GF-D8 (cell line): ENCODE data around the gene DLG2.
"Not testable (repeated sequence)": the region's sequence is repeated elsewhere in the genome, so short reads cannot be mapped to it uniquely, and the experiment has no call there.

Experiments
- DNase-seq: peaks from one replicate; lab custom pipeline; 2025; lab: John Stamatoyannopoulos, UW

DLG2 gene

DNA sequence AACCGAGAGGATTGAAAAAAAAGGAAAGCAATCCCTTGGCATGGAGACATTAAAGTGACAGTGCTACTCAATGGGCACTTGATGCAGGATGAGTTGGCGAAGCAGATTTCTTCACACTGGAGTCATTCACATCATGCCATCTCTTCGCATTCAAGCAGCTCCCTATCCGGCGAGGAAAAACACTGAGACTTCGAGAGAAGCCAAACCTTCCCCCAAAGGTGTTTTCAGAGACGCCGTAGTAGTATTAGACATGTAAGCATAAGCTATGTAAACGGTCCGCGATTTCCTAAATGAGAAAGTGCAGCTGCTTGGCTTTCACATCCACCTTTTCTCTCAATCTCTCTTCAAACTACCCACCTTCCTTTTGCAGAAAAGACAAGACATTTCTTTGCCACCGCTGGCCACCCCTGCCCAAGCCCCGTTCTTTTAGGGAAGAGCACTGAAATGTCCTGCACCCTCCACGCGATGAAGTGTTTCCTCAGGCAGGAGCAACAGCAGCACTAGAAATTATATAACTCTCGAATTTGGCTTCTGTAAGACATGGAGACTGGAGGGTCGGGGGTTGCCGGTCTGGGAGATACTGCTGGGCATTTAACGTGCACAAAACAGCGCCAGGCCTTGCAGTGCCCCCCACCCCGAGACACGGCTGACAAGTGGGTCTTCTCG, at the start of gene DLG2:
DLG2 (minus strand) TSS at position 13 of the 666 bp plus-strand sequence.
- no peak for DNase-seq

DNA sequence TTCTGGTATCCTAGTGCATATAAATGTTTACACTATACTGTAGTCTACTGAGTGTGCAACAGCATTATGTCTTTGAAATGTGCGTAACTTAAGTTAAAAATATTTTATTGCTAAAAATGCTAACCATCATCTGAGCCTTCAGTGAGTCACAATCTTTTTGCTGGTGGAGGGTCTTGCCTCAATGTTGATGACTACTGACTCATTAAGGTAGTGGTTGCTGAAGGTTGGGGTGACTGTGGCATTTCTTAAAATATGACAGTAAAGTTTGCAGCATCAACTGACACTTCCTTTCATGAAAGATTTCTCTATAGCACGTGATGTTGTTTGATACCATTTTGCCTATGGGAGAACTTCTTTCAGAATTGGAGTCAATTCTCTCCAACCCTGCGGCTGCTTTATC, 46.2 kb upstream of the DLG2 start:
- DNase-seq, result no peak

DNA sequence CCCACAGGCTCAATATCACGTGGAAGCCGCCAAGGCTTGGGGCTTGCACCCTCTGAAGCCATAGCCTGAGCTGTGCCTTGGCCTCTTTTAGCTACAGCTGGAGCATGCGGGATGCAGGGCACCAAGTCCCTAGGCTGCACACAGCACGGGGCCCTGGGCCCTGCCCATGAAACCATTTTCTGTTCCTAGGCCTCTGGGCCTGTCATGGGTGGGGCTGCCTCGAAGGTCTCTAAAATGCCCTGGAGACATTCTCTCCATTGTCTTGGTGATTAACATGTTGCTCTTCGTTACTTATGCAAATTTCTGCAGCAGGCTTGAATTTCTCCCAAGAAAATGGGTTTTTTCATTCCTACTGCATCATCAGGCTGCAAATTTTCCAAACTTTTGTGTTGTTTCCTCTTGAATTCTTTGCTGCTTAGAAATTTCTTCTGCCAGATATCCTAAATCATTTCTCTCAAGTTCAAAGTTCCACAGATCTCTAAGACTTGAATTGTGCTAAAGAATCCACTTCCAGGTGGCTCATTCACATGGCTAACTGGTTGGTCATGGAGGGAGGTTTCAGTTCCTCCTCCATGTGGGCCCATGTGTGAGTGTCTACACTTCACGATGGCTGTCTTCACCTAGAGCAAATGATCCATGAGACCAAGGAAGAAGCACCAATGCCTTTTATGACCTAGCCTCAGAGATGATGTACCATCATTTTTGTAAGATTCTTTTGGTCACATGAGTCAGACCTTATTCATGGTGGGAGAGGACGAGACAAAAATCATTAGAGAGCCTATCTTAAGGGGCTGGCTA, 45.2 kb upstream of the DLG2 start:
- no peak for DNase-seq

- not testable (repeated sequence) for DNase-seq
These were observed 44.0 kb upstream of the DLG2 start for GRCh38 chr11:85670949-85671663.

DNA sequence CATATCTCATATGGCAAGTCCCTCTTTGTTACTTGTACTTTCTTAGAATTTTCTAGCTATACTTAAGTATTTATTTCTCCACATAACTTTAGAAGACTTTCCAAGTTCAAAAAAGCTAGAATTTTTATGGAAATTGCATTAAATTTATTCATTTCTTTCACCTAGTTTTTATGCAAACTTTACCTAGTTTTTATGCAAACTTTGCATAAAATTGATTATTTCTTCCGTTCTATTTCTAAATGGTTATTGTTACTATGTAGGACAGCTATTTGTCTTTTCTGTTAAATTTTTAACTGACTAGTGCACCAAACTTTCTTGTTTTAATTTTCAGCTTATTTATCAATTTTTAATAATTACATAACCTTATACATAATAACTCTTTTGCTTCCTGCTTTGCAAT, 41.0 kb upstream of the DLG2 start:
- DNase-seq, result no peak

- DNase-seq, result no peak
These were observed 39.5 kb upstream of the DLG2 start for GRCh38 chr11:85666687-85667086.

GRCh38 chr11:85665733-85666132, 38.6 kb upstream of the DLG2 start:
- DNase-seq, result no peak

DNA sequence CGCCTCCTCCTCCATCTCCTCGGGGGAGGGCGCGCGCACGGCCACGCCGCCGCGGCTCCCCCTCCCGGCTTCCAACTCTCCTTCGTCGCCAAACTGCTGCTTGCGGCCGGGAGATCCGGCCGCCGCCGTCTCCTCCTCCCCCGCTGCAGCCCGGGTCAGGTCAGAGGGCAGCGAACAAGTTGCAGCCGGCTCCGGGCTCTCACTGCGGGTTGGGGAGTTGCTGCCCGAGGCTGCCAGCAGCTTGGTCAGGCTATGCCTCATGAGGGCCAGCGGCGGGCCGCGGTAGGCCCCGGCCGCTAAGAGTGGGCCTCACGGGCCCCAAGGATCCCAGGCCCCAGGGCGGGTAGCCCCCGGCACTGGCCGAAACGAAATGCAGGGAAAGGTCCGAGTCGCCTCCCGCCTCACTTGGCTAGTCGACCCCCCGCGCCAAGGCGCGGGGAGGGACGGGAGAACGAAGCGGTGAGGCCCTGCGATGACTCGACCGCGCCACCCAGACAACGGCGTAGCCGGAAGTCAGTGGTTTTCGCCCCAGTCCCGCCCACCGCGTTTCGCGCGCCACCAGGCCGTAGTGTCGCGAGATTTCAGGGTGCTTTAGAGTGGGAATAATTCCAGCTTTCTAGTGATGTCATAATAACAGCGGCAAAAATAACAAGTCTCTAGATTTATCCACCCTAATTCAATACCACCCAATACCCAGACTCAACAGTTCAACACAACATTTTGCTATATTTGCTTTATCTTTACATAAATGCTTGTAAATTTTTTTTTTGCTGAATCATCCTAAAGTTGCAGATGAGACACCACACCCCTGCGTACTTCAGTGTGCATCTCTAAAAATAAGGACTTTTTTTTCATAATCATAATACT, 37.7 kb upstream of the DLG2 start, which contains the start of gene CREBZF:
CREBZF (minus strand) TSS at position 515 of the 867 bp plus-strand sequence; CDS start at position 261, 254 bp downstream.
- DNase-seq, result peak; percentile 71

GRCh38 chr11:85663753-85664614, 36.8 kb upstream of the DLG2 start:
- peak; percentile 47 for DNase-seq

- no peak for DNase-seq
These were observed 36.1 kb upstream of the DLG2 start for GRCh38 chr11:85663080-85663752.

- DNase-seq, result no peak
These were observed 35.0 kb upstream of the DLG2 start for GRCh38 chr11:85661972-85662664.

GRCh38 chr11:85658180-85658579, 31.0 kb upstream of the DLG2 start:
- DNase-seq, result no peak

DNA sequence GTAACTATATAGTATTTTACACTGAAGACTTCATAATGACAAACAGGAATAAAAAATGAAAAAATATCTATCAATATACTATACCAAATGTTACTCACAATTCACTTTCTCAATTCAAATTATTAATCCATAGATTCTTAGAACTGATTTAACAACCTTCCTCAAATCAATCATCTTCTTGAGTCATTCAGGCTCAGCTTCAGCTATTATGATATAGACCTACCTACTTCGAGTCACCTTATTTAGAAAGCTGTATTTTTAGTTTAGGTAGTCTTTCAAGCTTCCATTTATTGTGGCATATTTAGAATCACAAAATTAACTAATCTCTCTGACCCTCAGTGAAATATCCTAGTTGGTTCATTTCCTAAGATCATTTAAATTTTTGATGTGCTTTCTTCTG, 29.6 kb upstream of the DLG2 start:
- no peak for DNase-seq

DNA sequence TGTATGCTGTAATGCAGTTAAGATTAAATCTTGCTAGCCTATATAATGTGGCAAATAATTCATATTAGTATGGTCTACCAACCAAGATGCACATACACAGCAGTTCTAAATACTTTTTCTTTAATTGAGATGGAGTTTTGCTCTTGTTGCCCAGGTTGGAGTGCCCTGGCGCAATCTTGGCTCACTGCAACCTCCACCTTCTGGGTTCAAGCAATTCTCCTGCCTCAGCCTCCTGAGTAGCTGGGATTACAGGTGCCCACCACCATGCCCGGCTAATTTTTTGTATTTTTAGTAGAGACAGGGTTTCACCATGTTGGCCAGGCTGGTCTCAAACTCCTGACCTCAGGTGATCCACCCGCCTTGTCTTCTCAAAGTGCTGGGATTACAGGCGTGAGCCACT, 27.2 kb upstream of the DLG2 start:
- DNase-seq, result not testable (repeated sequence)

DNA sequence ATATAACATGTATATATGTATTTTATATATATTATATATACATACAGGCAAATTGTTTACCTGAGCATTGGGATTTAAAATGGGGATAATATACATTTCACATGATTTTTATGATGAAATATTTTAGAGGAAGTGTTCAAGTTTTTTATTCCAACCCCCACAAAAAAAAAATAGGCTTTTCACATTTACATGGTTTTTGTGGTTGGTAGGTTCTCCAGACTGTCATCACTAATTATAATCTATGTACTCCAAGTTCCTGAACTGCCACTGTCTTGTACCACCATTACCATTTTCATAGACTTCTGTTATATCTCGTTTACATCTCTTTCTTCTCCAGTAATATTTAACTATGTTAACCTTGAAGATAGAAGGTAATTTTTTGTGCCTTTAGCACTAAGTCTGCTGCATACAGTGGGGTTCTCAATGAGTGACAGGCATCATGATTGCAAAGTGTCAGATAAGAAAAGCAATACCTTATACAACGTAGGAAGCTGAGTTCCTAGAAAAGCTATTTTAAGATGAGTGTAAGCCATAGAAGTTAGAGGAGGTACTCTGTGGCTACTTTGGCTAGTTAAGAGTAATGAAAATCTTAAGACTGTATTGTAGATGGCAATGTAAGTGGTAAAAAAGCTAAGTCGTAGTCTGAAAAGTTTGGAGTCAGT, 25.8 kb upstream of the DLG2 start:
- DNase-seq, result no peak

DNA sequence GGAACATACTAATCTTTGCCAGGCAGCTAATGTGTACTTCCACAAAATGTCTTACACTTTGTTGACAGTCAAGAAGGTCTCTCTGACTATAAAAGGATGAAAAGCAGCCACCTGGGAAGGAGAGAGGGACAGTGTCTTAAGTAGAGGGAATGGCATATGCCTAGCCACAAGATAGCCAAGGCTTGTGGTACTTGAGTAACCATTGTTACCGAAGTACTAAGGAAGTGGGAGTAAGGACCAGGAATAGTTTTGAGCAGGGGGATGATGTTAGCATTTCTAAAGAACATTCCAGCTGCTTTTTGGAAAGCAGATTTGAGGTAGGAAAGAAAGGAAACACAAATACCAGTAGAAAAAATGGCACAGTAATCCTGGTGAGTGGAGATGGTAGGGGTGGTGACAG, 24.0 kb upstream of the DLG2 start:
- no peak for DNase-seq

GRCh38 chr11:85647604-85648299, 20.6 kb upstream of the DLG2 start, which contains the start of gene TMEM126A:
Gene TMEM126A (plus strand): TSS chr11:85647967. CDS start chr11:85650256, 2,289 bp downstream.
- peak; percentile 75 for DNase-seq

DNA sequence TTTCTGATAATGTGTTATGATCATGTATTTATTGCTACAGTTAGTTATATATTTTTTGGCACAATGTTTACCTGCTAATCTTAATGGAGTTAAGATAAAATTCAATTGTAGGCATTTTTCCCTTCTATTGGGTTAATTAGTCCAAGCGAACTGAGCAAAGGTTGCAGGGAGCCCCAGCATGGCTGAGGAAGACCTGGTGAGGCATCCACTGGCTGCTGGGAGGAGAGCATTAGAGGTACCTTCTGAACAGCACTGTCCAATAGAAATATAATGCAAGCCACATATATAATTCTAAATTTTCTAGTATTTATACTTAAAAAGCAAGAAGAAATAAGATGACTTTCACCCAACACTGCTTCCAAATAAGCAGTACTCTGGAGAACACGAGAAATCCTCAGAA, 19.9 kb upstream of the DLG2 start:
- no peak for DNase-seq
